ENCODE data around the gene SCMH1.

DNA sequence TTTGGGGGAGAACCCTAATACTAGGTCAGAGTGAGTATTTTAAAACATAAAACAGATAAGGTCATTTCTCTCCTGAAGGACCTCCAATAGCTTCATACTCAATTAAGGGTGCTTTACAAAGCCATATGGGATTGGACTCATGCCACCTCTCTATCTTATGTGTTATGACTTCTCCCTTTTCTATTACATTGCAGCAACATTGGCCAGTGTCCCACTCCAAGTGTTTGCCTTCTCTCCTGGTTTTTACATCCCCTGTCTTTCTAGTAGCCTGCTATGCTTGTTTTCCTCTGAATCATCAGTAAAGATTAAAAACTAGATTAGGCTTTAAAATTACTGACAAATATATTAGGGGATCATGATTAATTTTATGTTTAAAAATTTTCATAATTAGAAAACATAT lies 66.6 kb downstream of the SCMH1 start:
- TF ChIP-seq, protein P1, sequence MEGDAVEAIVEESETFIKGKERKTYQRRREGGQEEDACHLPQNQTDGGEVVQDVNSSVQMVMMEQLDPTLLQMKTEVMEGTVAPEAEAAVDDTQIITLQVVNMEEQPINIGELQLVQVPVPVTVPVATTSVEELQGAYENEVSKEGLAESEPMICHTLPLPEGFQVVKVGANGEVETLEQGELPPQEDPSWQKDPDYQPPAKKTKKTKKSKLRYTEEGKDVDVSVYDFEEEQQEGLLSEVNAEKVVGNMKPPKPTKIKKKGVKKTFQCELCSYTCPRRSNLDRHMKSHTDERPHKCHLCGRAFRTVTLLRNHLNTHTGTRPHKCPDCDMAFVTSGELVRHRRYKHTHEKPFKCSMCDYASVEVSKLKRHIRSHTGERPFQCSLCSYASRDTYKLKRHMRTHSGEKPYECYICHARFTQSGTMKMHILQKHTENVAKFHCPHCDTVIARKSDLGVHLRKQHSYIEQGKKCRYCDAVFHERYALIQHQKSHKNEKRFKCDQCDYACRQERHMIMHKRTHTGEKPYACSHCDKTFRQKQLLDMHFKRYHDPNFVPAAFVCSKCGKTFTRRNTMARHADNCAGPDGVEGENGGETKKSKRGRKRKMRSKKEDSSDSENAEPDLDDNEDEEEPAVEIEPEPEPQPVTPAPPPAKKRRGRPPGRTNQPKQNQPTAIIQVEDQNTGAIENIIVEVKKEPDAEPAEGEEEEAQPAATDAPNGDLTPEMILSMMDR (IDR thresholded peaks at IDR 0.05): no peak
- TF ChIP-seq ZBTB21 (CRISPR knock-in tag; IDR thresholded peaks at IDR 0.05; ENCODE audit: borderline replicate concordance): no peak
- TF ChIP-seq, protein P2, sequence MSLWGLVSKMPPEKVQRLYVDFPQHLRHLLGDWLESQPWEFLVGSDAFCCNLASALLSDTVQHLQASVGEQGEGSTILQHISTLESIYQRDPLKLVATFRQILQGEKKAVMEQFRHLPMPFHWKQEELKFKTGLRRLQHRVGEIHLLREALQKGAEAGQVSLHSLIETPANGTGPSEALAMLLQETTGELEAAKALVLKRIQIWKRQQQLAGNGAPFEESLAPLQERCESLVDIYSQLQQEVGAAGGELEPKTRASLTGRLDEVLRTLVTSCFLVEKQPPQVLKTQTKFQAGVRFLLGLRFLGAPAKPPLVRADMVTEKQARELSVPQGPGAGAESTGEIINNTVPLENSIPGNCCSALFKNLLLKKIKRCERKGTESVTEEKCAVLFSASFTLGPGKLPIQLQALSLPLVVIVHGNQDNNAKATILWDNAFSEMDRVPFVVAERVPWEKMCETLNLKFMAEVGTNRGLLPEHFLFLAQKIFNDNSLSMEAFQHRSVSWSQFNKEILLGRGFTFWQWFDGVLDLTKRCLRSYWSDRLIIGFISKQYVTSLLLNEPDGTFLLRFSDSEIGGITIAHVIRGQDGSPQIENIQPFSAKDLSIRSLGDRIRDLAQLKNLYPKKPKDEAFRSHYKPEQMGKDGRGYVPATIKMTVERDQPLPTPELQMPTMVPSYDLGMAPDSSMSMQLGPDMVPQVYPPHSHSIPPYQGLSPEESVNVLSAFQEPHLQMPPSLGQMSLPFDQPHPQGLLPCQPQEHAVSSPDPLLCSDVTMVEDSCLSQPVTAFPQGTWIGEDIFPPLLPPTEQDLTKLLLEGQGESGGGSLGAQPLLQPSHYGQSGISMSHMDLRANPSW (CRISPR knock-in tag; conservative IDR thresholded peaks at IDR 0.05; ENCODE audit: low read depth): no peak
- TF ChIP-seq CREB1 (CRISPR knock-in tag; IDR thresholded peaks at IDR 0.05): no peak
